ENCODE data around the gene HOXB8. TPM values are rescaled to one million over a fixed set of nuclear protein-coding genes. Genes with fewer than 3 reads are reported as not detected.

HOXB8 gene
- total and polyA plus RNA-seq, 2 experiments from 2014 or later, result 0.31 to 0.57 TPM

- no peak overlapping the region for H2AFZ ChIP-seq
- H3K4me3 ChIP-seq, result no peak overlapping the region
- no peaks in the 10 kb centered on the region for H3K79me2 ChIP-seq
- no peak for DNase-seq (ENCODE audit: low spot score)
- H3K9me3 ChIP-seq (ENCODE audit: low read depth), result no peaks in the 10 kb centered on the region
- TF ChIP-seq CTCF (IDR thresholded peaks at IDR 0.05; ENCODE audit: poor library complexity), result no peak
- no peak for TF ChIP-seq EZH2 (IDR thresholded peaks at IDR 0.05; ENCODE audit: borderline replicate concordance)
- TF ChIP-seq EZH2phosphoT487 (IDR thresholded peaks at IDR 0.05; ENCODE audit: low read depth, severe bottlenecking, unreplicated experiment), result no peak
- H3K4me1 ChIP-seq (ENCODE audit: insufficient read depth), result no peaks in the 10 kb centered on the region
- H3K36me3 ChIP-seq (replicated peaks; ENCODE audit: insufficient read depth, low read depth), result no peaks in the 10 kb centered on the region
- no peaks in the 10 kb centered on the region for H3K9me2 ChIP-seq (replicated peaks; ENCODE audit: insufficient read depth)
- H3K27ac ChIP-seq, result no peak overlapping the region
- H3K4me2 ChIP-seq, result no peak overlapping the region
- H4K20me1 ChIP-seq (ENCODE audit: insufficient read depth, poor library complexity, severe bottlenecking), result no peaks in the 10 kb centered on the region
- WGBS (ENCODE audit: low lambda C conversion rate, missing lambda C conversion rate), result 50% methylated on average over 6 of the region's 6 CpGs
- peaks cover 98% of the 10 kb centered on the region for H3K27me3 ChIP-seq
These were observed 25.1 kb upstream of the HOXB8 start for GRCh38 chr17:48639982-48640857.

DNA sequence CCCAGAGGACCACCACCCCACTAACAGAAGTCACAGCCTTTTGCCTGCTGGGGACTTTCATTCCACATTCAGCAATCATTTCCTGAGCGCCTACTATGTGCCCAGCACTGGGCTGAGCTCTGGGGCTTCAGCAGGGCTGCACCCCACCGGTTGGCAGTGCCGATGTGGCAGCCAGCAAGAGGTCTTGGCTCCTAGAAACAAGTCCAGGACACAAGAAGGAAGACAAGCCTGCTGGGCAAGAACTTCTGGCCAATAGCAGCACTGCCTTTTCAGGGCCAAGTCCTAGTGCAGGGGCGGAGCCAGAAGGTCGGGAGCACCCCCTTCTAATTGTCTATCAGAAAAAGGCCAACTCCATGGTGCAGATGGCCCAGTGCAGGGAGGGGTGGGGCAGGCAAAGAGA, 24.0 kb upstream of the HOXB8 start:
- no peak overlapping the region for H3K4me3 ChIP-seq
- no peaks in the 10 kb centered on the region for H3K4me1 ChIP-seq (ENCODE audit: insufficient read depth)
- no peaks in the 10 kb centered on the region for H3K79me2 ChIP-seq
- H3K36me3 ChIP-seq (replicated peaks; ENCODE audit: insufficient read depth, low read depth), result no peaks in the 10 kb centered on the region
- H3K9me3 ChIP-seq (ENCODE audit: low read depth), result no peaks in the 10 kb centered on the region
- TF ChIP-seq CTCF (IDR thresholded peaks at IDR 0.05; ENCODE audit: poor library complexity) (no peak), EZH2 (IDR thresholded peaks at IDR 0.05; ENCODE audit: borderline replicate concordance) (peak; percentile 41)
- H3K4me2 ChIP-seq, result no peak overlapping the region
- H3K27me3 ChIP-seq, result peaks cover 98% of the 10 kb centered on the region
- H4K20me1 ChIP-seq (ENCODE audit: insufficient read depth, poor library complexity, severe bottlenecking), result no peaks in the 10 kb centered on the region
- no peak for DNase-seq (ENCODE audit: low spot score)
- no peaks in the 10 kb centered on the region for H3K9me2 ChIP-seq (replicated peaks; ENCODE audit: insufficient read depth)
- H2AFZ ChIP-seq, result no peak overlapping the region
- WGBS (ENCODE audit: low lambda C conversion rate, missing lambda C conversion rate), result 46% methylated on average over 5 of the region's 5 CpGs
- H3K27ac ChIP-seq, result no peak overlapping the region

GRCh38 chr17:48637323-48638260, 22.5 kb upstream of the HOXB8 start:
- no peaks in the 10 kb centered on the region for H3K9me3 ChIP-seq (ENCODE audit: low read depth)
- 53% methylated on average over 18 of the region's 18 CpGs for WGBS (ENCODE audit: low lambda C conversion rate, missing lambda C conversion rate)
- no peaks in the 10 kb centered on the region for H3K4me1 ChIP-seq (ENCODE audit: insufficient read depth)
- H3K27ac ChIP-seq, result no peak overlapping the region
- no peaks in the 10 kb centered on the region for H3K9me2 ChIP-seq (replicated peaks; ENCODE audit: insufficient read depth)
- H3K27me3 ChIP-seq, result peaks cover 98% of the 10 kb centered on the region
- H3K4me3 ChIP-seq, result no peak overlapping the region
- DNase-seq (ENCODE audit: low spot score), result no peak
- no peak overlapping the region for H3K4me2 ChIP-seq
- TF ChIP-seq EZH2phosphoT487 (IDR thresholded peaks at IDR 0.05; ENCODE audit: low read depth, severe bottlenecking, unreplicated experiment) (no peak), EZH2 (IDR thresholded peaks at IDR 0.05; ENCODE audit: borderline replicate concordance) (no peak), CTCF (IDR thresholded peaks at IDR 0.05; ENCODE audit: poor library complexity) (no peak)
- H4K20me1 ChIP-seq (ENCODE audit: insufficient read depth, poor library complexity, severe bottlenecking), result no peaks in the 10 kb centered on the region
- H3K36me3 ChIP-seq (replicated peaks; ENCODE audit: insufficient read depth, low read depth), result no peaks in the 10 kb centered on the region
- no peak overlapping the region for H2AFZ ChIP-seq
- no peaks in the 10 kb centered on the region for H3K79me2 ChIP-seq

Measured in hepatocyte (in vitro differentiated cells).